K562 (cell line): Measurements from ENCODE around the gene RGS12. TPM values are rescaled to one million over a fixed set of nuclear protein-coding genes. Genes with fewer than 3 reads are reported as not detected.
A peak's percentile ranks its signal among the peaks of the same experiment; 100 is the strongest.

ENCODE experiments used
- ATAC-seq: fragments of 200-7000 bp; cut with Tn5 transposase; 3 replicates; pipeline ENCODE4 v1.9.1; 2020; ENCODE audit warnings: moderate library complexity
- BruUV-seq: library from RNA; stranded (reverse); fragments of 400-500 nt; replicated peaks from 2 replicates; lab custom pipeline; 2021; lab: Mats Ljungman, UMichigan
- CTCF ChIA-PET: fragments of 300-600 bp; formaldehyde crosslinking; extraction: SDS; loops from one replicate; lab custom pipeline; 2021; ENCODE audit warnings: low intra/inter-chr PET ratio; lab: Yijun Ruan, JAX
- POLR2A ChIA-PET: fragments of 300-600, 350-650 bp; sonication (Branson Sonifier 250); formaldehyde crosslinking; extraction: SDS; loops from one replicate; lab custom pipeline; 2021; ENCODE audit warnings: antibody characterized with exemption, inconsistent platforms; lab: Yijun Ruan, JAX
- DNase-seq, 4 experiments: peaks; one replicate each; pipeline versions ENCODE4 v3.0.0 to v3.0.0-alpha.2; 2011 to 2018; ENCODE audit warnings: low spot score in 3 of 4, mixed read lengths in 3 of 4; ENCODE audit errors: extremely low read depth in 1 of 4
- FAIRE-seq: peaks from 2 replicates; lab custom pipeline; 2011; peaks lifted over from hg19 to GRCh38; lab: Jason Lieb, UNC
- H2AFZ ChIP-seq: 2 replicates; pipeline ENCODE4 v1.6.0; 2011; ENCODE audit warnings: low read depth, low read length, control low read depth, inconsistent platforms
- H3K27ac ChIP-seq: fragments of 200-600 bp; 3 replicates; pipeline ENCODE4 v1.8.0; 2011; ENCODE audit warnings: low read depth, mild to moderate bottlenecking, control low read depth, inconsistent platforms, low read length, moderate library complexity, mixed read lengths; ENCODE audit errors: extremely low read depth
- H3K27me3 ChIP-seq, 2 experiments: fragments of 300-600 bp in 1 of 2; 2 replicates in 1 of 2; 3 replicates in 1 of 2; pipeline versions ENCODE4 v1.6.0 to v1.8.0; 2011; ENCODE audit warnings: inconsistent platforms in 2 of 2, low read length in 2 of 2, mild to moderate bottlenecking in 1 of 2, mixed read lengths in 1 of 2, moderate library complexity in 1 of 2; ENCODE audit not compliant: control insufficient read depth in 2 of 2, insufficient read depth in 2 of 2
- H3K36me3 ChIP-seq: fragments of 300-600 bp; 3 replicates; pipeline ENCODE4 v1.8.0; 2011; ENCODE audit warnings: mild to moderate bottlenecking, low read length, inconsistent platforms; ENCODE audit not compliant: control insufficient read depth, insufficient read depth
- H3K4me1 ChIP-seq, 2 experiments: fragments of 200-600 bp in 1 of 2; replicated peaks in 1 of 2; 2 replicates in 1 of 2; 3 replicates in 1 of 2; pipeline versions ENCODE4 v1.5.1 to v1.8.0; 2011; ENCODE audit warnings: inconsistent platforms in 2 of 2, low read length in 2 of 2, mild to moderate bottlenecking in 1 of 2, mixed read lengths in 1 of 2, moderate library complexity in 1 of 2; ENCODE audit not compliant: control insufficient read depth in 2 of 2, insufficient read depth in 2 of 2
- H3K4me2 ChIP-seq: 2 replicates; pipeline ENCODE4 v1.6.1; 2011; ENCODE audit warnings: low read length, control low read depth, inconsistent platforms, mixed read lengths; ENCODE audit not compliant: insufficient read depth
- H3K4me3 ChIP-seq: fragments of 200-600 bp; sonication (generic), shearing (Covaris generic); 2 replicates; pipeline ENCODE4 v1.5.1; 2016; ENCODE audit warnings: control low read depth, inconsistent platforms
- H3K79me2 ChIP-seq: fragments of 200-600 bp; 3 replicates; pipeline ENCODE4 v1.8.0; 2011; ENCODE audit warnings: low read length, inconsistent platforms; ENCODE audit not compliant: control insufficient read depth, insufficient read depth
- H3K9ac ChIP-seq, 2 experiments: 2 replicates each; pipeline versions ENCODE4 v1.6.0 to v1.6.1; 2011; ENCODE audit warnings: low read depth in 2 of 2, low read length in 2 of 2, control low read depth in 1 of 2, inconsistent platforms in 1 of 2, mild to moderate bottlenecking in 1 of 2, mixed read lengths in 1 of 2; ENCODE audit not compliant: insufficient read depth in 1 of 2
- H3K9me1 ChIP-seq: one replicate; pipeline ENCODE4 v1.6.0; 2011; ENCODE audit warnings: inconsistent platforms, mild to moderate bottlenecking, low read length, moderate library complexity; ENCODE audit not compliant: control insufficient read depth, insufficient read depth
- H3K9me3 ChIP-seq: replicated peaks from 2 replicates; pipeline ENCODE4 v1.5.1; 2011; ENCODE audit warnings: low read depth, low read length, inconsistent platforms; ENCODE audit not compliant: control insufficient read depth, insufficient read depth
- H4K20me1 ChIP-seq: replicated peaks from 2 replicates; pipeline ENCODE4 v1.6.1; 2011; ENCODE audit warnings: low read length, inconsistent platforms, mixed read lengths; ENCODE audit not compliant: control insufficient read depth, insufficient read depth
- CHD4 ChIP-seq: fragments of 200-600 bp; sonication (generic); IDR thresholded peaks from 3 replicates; pipeline ENCODE4 v1.6.1; 2012; ENCODE audit warnings: low read depth, mild to moderate bottlenecking, mixed read lengths, low read length, inconsistent platforms; ENCODE audit not compliant: insufficient read depth, insufficient replicate concordance, poor library complexity, severe bottlenecking
- CREM ChIP-seq: IDR thresholded peaks from 2 replicates; pipeline ENCODE4 v1.6.1; 2014; ENCODE audit warnings: antibody characterized with exemption, low read depth
- L3MBTL2 ChIP-seq: fragments of 450-650 bp; IDR thresholded peaks from 2 replicates; pipeline ENCODE4 v1.6.1; 2016; ENCODE audit warnings: mild to moderate bottlenecking, moderate library complexity
- MTA2 ChIP-seq: fragments of 450-650 bp; IDR thresholded peaks from 2 replicates; pipeline ENCODE4 v1.6.1; 2016; ENCODE audit warnings: low read depth
- ZBTB1 ChIP-seq: sonication (generic); formaldehyde crosslinking; IDR thresholded peaks from 2 replicates; pipeline ENCODE4 v1.8.1; 2023; ENCODE audit warnings: missing genetic modification reagents, low read depth, mild to moderate bottlenecking, borderline replicate concordance
- WGBS: fragments of 100-300 bp; shearing (Covaris generic); methylation state at CpG from one replicate; pipeline ENCODE4 v1.1.6; 2016; ENCODE audit warnings: low coverage, mixed read lengths; ENCODE audit not compliant: insufficient coverage; ENCODE audit errors: missing lambda C conversion rate; 5-methylcytosine and 5-hydroxymethylcytosine counted together
- in situ Hi-C: fragments of 300-500 bp; cut with MboI; formaldehyde crosslinking; loops from 4 replicates; pipeline ENCODE4 v1.15.0; 2018; ENCODE audit warnings: inconsistent platforms, mixed read lengths
- intact Hi-C: fragments of 100-400 bp; cut with micrococcal nuclease; formaldehyde crosslinking; loops from 2 replicates; pipeline ENCODE4 v1.14.2; 2022
- polyA plus RNA-seq, 8 experiments: library from polyadenylated mRNA; depleted of rRNA in 4 of 8; stranded (reverse) in 5 of 8; unstranded in 3 of 8; fragments of >200 nt; fragmentation: Nextera tagmentation in 2 of 8; fragmentation: Illumina TruSeq in 1 of 8; extraction: Ambion mirVana in 2 of 8; extraction: Trizol in 1 of 8; gene quantifications; 2 replicates each; pipeline versions ENCODE4 v1.2.1 to v1.2.3, GENCODE V29; 2011 to 2014; ENCODE audit warnings: inconsistent platforms in 1 of 8, missing spikeins in 1 of 8
- total RNA-seq, 7 experiments: library from RNA; depleted of rRNA in 6 of 7; stranded (reverse); fragments of >200 nt in 6 of 7; fragmentation: Illumina TruSeq in 2 of 7; extraction: Trizol in 2 of 7; gene quantifications; 2 replicates each; pipeline versions ENCODE4 v1.2.1 to v1.2.3, GENCODE V29; 2011 to 2021; ENCODE audit warnings: low replicate concordance in 1 of 7
- TF ChIP-seq, protein P1 (sequence below), 2 experiments: IDR thresholded peaks; 2 replicates each; pipeline ENCODE4 v1.6.1; 2011; ENCODE audit warnings: borderline replicate concordance in 1 of 2, control low read depth in 1 of 2, low read depth in 1 of 2, low read length in 1 of 2, mild to moderate bottlenecking in 1 of 2, mixed read lengths in 1 of 2, moderate library complexity in 1 of 2; ENCODE audit not compliant: insufficient read depth in 1 of 2, insufficient read length in 1 of 2, poor library complexity in 1 of 2, severe bottlenecking in 1 of 2; ENCODE audit errors: extremely low read depth in 1 of 2
- TF ChIP-seq, protein P2 (sequence below): sonication (generic); formaldehyde crosslinking; IDR thresholded peaks from 2 replicates; pipeline ENCODE4 v1.9.0; 2022; ENCODE audit warnings: mild to moderate bottlenecking, missing genetic modification reagents

RGS12 gene
- total and polyA plus RNA-seq, 9 of the 15 experiments (the other 6 are each of a cell fraction or from before 2014, with no cell fraction given): 0.30 to 8.8 (median 5.5) TPM

DNA sequence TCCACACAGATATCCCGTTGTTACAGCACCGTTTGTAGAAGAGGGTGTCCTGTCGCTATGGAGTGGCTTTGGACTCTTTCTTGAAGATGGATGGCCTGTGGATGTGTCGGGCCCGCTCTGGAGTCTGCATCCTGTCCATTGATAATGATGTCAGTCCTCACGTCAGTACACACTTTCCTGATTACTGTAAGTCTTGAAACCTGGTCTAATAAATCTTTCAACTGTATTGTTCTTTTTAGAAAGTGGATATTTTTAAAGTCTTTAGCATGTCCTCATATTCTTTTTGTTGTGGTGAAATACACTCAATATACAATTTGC, 29.0 kb upstream of the RGS12 start (continued):
- TF ChIP-seq CREM (peak; percentile 67), MTA2 (no peak)
- TF ChIP-seq, all 486 proteins: peak for 5

DNA sequence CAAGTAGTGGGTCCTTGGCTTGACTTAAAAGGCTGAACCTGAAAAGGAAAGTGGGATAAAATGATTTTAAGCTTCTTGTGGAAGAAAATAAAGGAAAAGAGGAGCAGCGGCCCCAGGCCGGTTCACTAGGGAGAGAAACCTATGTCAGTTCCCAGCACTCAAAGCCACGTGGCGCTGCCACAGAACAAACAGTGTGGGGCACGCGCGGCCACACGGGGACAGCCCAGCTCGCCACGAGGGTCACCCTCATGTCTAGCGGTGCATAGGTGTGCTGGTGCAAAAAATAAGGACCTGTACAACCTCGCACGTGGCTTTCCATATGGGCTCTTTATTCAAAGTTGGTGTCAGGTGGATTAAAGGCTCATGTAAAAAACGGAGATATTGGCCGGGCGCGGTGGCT, 26.7 kb upstream of the RGS12 start:
- intact Hi-C loops: no loop called here
- no peak for FAIRE-seq
- BruUV-seq: no TSS peak
- H3K27ac ChIP-seq: no peak overlapping the region
- H3K9me3 ChIP-seq: no peaks in the 10 kb centered on the region
- 22% methylated on average over 17 of the region's 17 CpGs for WGBS
- H3K9ac ChIP-seq: no peak overlapping the region
- no peaks in the 10 kb centered on the region for H3K36me3 ChIP-seq
- ChIA-PET POLR2A (interaction anchor here (0.6 kb wide), 1 partner anchor 1703 kb away, joined by 3 read pairs; no protein-coding TSS in a partner anchor), CTCF (no interaction called here)
- H3K4me2 ChIP-seq: no peak overlapping the region
- no peak overlapping the region for H3K4me3 ChIP-seq
- no peaks in the 10 kb centered on the region for H3K79me2 ChIP-seq
- in situ Hi-C loops: no loop called here
- H2AFZ ChIP-seq: no peak overlapping the region
- H3K27me3 ChIP-seq: peaks cover 51 to 82% of the 10 kb centered on the region in 2 experiments
- no peak for DNase-seq
- peaks cover 0 to 26% of the 10 kb centered on the region in 2 experiments; a peak in 2 of 5 replicates for H3K4me1 ChIP-seq
- ATAC-seq: no peak
- TF ChIP-seq CHD4 (no peak), ZBTB1 (CRISPR knock-in tag) (no peak), L3MBTL2 (peak; percentile 47)
- TF ChIP-seq, protein P1, sequence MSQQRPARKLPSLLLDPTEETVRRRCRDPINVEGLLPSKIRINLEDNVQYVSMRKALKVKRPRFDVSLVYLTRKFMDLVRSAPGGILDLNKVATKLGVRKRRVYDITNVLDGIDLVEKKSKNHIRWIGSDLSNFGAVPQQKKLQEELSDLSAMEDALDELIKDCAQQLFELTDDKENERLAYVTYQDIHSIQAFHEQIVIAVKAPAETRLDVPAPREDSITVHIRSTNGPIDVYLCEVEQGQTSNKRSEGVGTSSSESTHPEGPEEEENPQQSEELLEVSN (IDR thresholded peaks at IDR 0.05; ENCODE audit: borderline replicate concordance in 1 of 2, extremely low read depth in 1 of 2, insufficient read depth in 1 of 2, insufficient read length in 1 of 2, low read depth in 1 of 2, low read length in 1 of 2, poor library complexity in 1 of 2, severe bottlenecking in 1 of 2): peak in 1 of 2 experiments; percentile 33
- TF ChIP-seq, protein P2, sequence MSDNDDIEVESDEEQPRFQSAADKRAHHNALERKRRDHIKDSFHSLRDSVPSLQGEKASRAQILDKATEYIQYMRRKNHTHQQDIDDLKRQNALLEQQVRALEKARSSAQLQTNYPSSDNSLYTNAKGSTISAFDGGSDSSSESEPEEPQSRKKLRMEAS: peak; percentile 46; the same call in 1 of the 2 replicates
- TF ChIP-seq, all 486 proteins: peak for 3
- peaks cover 5% of the 10 kb centered on the region; the same call in 1 of the 2 replicates for H4K20me1 ChIP-seq
- no peaks in the 10 kb centered on the region for H3K9me1 ChIP-seq
